NCI-H146 treated with DMSO at 0.1 percent for 48 hours (cell line): ENCODE data around the gene PLD5.
"Not testable (repeated sequence)": the region's sequence is repeated elsewhere in the genome, so short reads cannot be mapped to it uniquely, and the experiment has no call there.

ENCODE experiments used
- DNase-seq: peaks from one replicate; lab custom pipeline; 2025; ENCODE audit not compliant: unreplicated experiment; lab: John Stamatoyannopoulos, UW

PLD5 gene

GRCh38 chr1:242214455-242214854 is 310.0 kb downstream of the PLD5 start:
- not testable (repeated sequence) for DNase-seq

- peak; percentile 29 for DNase-seq
These were observed 311.5 kb downstream of the PLD5 start for GRCh38 chr1:242212961-242213360.

GRCh38 chr1:242212401-242212800 is 312.1 kb downstream of the PLD5 start:
- peak; percentile 38 for DNase-seq

- no peak for DNase-seq
These were observed 313.1 kb downstream of the PLD5 start for GRCh38 chr1:242211254-242212022.

- DNase-seq: not testable (repeated sequence)
These were observed 314.2 kb downstream of the PLD5 start for GRCh38 chr1:242210316-242210715.

- no peak for DNase-seq
These were observed 315.4 kb downstream of the PLD5 start for GRCh38 chr1:242209063-242209462.

GRCh38 chr1:242208021-242208420 is 316.5 kb downstream of the PLD5 start:
- no peak for DNase-seq

- DNase-seq: no peak
These were observed 317.5 kb downstream of the PLD5 start for GRCh38 chr1:242206994-242207393.

- no peak for DNase-seq
These were observed 318.6 kb downstream of the PLD5 start for GRCh38 chr1:242205622-242206489.

GRCh38 chr1:242203262-242203661 is 321.2 kb downstream of the PLD5 start:
- no peak for DNase-seq

GRCh38 chr1:242201090-242201489 is 323.4 kb downstream of the PLD5 start:
- no peak for DNase-seq

GRCh38 chr1:242199776-242200458 is 324.6 kb downstream of the PLD5 start:
- DNase-seq: no peak

- DNase-seq: no peak
These were observed 326.3 kb downstream of the PLD5 start for GRCh38 chr1:242197907-242198820.

GRCh38 chr1:242196914-242197313 is 327.6 kb downstream of the PLD5 start:
- no peak for DNase-seq

GRCh38 chr1:242196101-242196500 is 328.4 kb downstream of the PLD5 start:
- DNase-seq: no peak

- no peak for DNase-seq
These were observed 334.9 kb downstream of the PLD5 start for GRCh38 chr1:242189591-242189990.

GRCh38 chr1:242187816-242188215 is 336.7 kb downstream of the PLD5 start:
- no peak for DNase-seq

- no peak for DNase-seq
These were observed 337.3 kb downstream of the PLD5 start for GRCh38 chr1:242187171-242187570.

GRCh38 chr1:242185731-242186130 is 338.8 kb downstream of the PLD5 start:
- DNase-seq: peak; percentile 73

- no peak for DNase-seq
These were observed 339.5 kb downstream of the PLD5 start for GRCh38 chr1:242184955-242185354.
